Endodermal cell (in vitro differentiated cells): ENCODE data around the gene MS4A10. TPM values are rescaled to one million over a fixed set of nuclear protein-coding genes. Genes with fewer than 3 reads are reported as not detected.

ENCODE experiments used
- DNase-seq: peaks from one replicate; pipeline ENCODE4 v3.0.0-alpha.2; 2017
- H3K27ac ChIP-seq: 2 replicates; pipeline ENCODE4 v1.5.1; 2013; ENCODE audit warnings: mild to moderate bottlenecking, low read depth, low read length, moderate library complexity
- H3K27me3 ChIP-seq: 2 replicates; pipeline ENCODE4 v1.6.1; 2013; ENCODE audit warnings: mild to moderate bottlenecking, low read length, moderate library complexity; ENCODE audit not compliant: insufficient read depth, control insufficient read depth, poor library complexity, severe bottlenecking
- H3K36me3 ChIP-seq: 2 replicates; pipeline ENCODE4 v1.7.0; 2013; ENCODE audit warnings: mild to moderate bottlenecking, low read length, moderate library complexity; ENCODE audit not compliant: control insufficient read depth, insufficient read depth
- H3K4me1 ChIP-seq: one replicate; pipeline ENCODE4 v1.7.0; 2013; ENCODE audit warnings: low read length; ENCODE audit not compliant: control insufficient read depth, insufficient read depth
- H3K4me3 ChIP-seq: 2 replicates; pipeline ENCODE4 v1.5.1; 2013; ENCODE audit warnings: mild to moderate bottlenecking, low read length, moderate library complexity
- H3K9ac ChIP-seq: 2 replicates; pipeline ENCODE4 v1.6.1; 2013; ENCODE audit warnings: mild to moderate bottlenecking, low read length, moderate library complexity; ENCODE audit not compliant: poor library complexity, severe bottlenecking; ENCODE audit errors: extremely low read depth
- H3K9me3 ChIP-seq: 2 replicates; pipeline ENCODE4 v1.6.1; 2013; ENCODE audit warnings: mild to moderate bottlenecking, low read length, moderate library complexity; ENCODE audit not compliant: control insufficient read depth
- H3K27ac Mint-ChIP-seq: 2 replicates; pipeline ENCODE4 v1.8.0; 2020; ENCODE audit warnings: mixed read lengths
- H3K27me3 Mint-ChIP-seq: 2 replicates; pipeline ENCODE4 v1.8.0; 2021; ENCODE audit warnings: mild to moderate bottlenecking, mixed read lengths; ENCODE audit not compliant: insufficient read depth
- H3K36me3 Mint-ChIP-seq: 2 replicates; pipeline ENCODE4 v1.8.0; 2020; ENCODE audit warnings: low read depth, mixed read lengths
- H3K4me1 Mint-ChIP-seq: 2 replicates; pipeline ENCODE4 v1.8.0; 2020; ENCODE audit warnings: mixed read lengths
- H3K4me3 Mint-ChIP-seq: 2 replicates; pipeline ENCODE4 v1.8.0; 2020; ENCODE audit warnings: mild to moderate bottlenecking, moderate library complexity, mixed read lengths
- H3K9me3 Mint-ChIP-seq: 2 replicates; pipeline ENCODE4 v1.8.0; 2020; ENCODE audit warnings: mild to moderate bottlenecking, mixed read lengths
- CTCF ChIP-seq: fragments of 200-600 bp; sonication (generic); conservative IDR thresholded peaks from 2 replicates; pipeline ENCODE4 v1.5.0; 2021; ENCODE audit warnings: antibody characterized with exemption, mild to moderate bottlenecking
- WGBS, 2 experiments: methylation state at CpG; one replicate each; pipeline versions ENCODE4 v1.1.5 to v1.1.7; 2013; ENCODE audit warnings: missing lambda C conversion rate in 2 of 2, mixed read lengths in 1 of 2; ENCODE audit not compliant: insufficient coverage in 1 of 2, insufficient read length in 1 of 2; 5-methylcytosine and 5-hydroxymethylcytosine counted together
- total RNA-seq, 2 donors: library from RNA; stranded (reverse); fragmentation: NEBNext Ultra II Directional in 1 of 2; extraction: Animal tissue kit (Norgen Biotek cat#: 25700) in 1 of 2; gene quantifications; 2 replicates in 1 of 2; 3 replicates in 1 of 2; pipeline ENCODE4 v1.2.1, GENCODE V29; 2021

Gene MS4A10
- total RNA-seq, 2 donors from 2014 or later = not detected

GRCh38 chr11:60781981-60782316, 3.2 kb upstream of the MS4A10 start:
- Mint-ChIP-seq H3K27ac (no peak overlapping the region), H3K27me3 (peaks cover 2% of the 10 kb centered on the region), H3K4me3 (no peak overlapping the region), H3K4me1 (no peaks in the 10 kb centered on the region), H3K9me3 (no peaks in the 10 kb centered on the region), H3K36me3 (no peaks in the 10 kb centered on the region)
- H3K9me3 ChIP-seq = no peaks in the 10 kb centered on the region
- no peaks in the 10 kb centered on the region for H3K36me3 ChIP-seq
- no peak for DNase-seq
- WGBS, 2 experiments = 91 to 100% methylated on average over 2 to 4 of the region's 4 CpGs
- H3K27ac ChIP-seq = no peak overlapping the region
- H3K9ac ChIP-seq = no peak overlapping the region
- no peaks in the 10 kb centered on the region for H3K4me1 ChIP-seq
- no peak for TF ChIP-seq CTCF
- H3K4me3 ChIP-seq = no peak overlapping the region
- H3K27me3 ChIP-seq = no peaks in the 10 kb centered on the region

GRCh38 chr11:60782393-60783140, 2.6 kb upstream of the MS4A10 start:
- H3K9ac ChIP-seq = no peak overlapping the region
- Mint-ChIP-seq H3K27me3 (no peaks in the 10 kb centered on the region), H3K36me3 (no peaks in the 10 kb centered on the region), H3K4me1 (no peaks in the 10 kb centered on the region), H3K9me3 (no peaks in the 10 kb centered on the region), H3K4me3 (no peak overlapping the region), H3K27ac (no peak overlapping the region)
- H3K4me3 ChIP-seq = no peak overlapping the region
- H3K9me3 ChIP-seq = no peaks in the 10 kb centered on the region
- H3K36me3 ChIP-seq = no peaks in the 10 kb centered on the region
- WGBS, 2 experiments = 80 to 83% methylated on average over 8 to 12 of the region's 12 CpGs
- no peak for TF ChIP-seq CTCF
- H3K27me3 ChIP-seq = no peaks in the 10 kb centered on the region
- H3K27ac ChIP-seq = no peak overlapping the region
- no peak for DNase-seq
- no peaks in the 10 kb centered on the region for H3K4me1 ChIP-seq

- H3K9me3 Mint-ChIP-seq = no peaks in the 10 kb centered on the region
- 94 to 100% methylated on average over 4 to 7 of the region's 8 CpGs for WGBS, 2 experiments
- no peak overlapping the region for H3K27ac ChIP-seq
Observed at GRCh38 chr11:60783141-60783484, 2.0 kb upstream of the MS4A10 start.

More at GRCh38 chr11:60783141-60783484, 2.0 kb upstream of the MS4A10 start:
- Mint-ChIP-seq H3K4me3 (no peak overlapping the region), H3K27me3 (no peaks in the 10 kb centered on the region), H3K27ac (no peak overlapping the region), H3K4me1 (no peaks in the 10 kb centered on the region), H3K36me3 (no peaks in the 10 kb centered on the region)
- no peak overlapping the region for H3K9ac ChIP-seq
- H3K4me1 ChIP-seq = no peaks in the 10 kb centered on the region
- no peak for DNase-seq
- H3K36me3 ChIP-seq = no peaks in the 10 kb centered on the region
- no peak for TF ChIP-seq CTCF
- no peaks in the 10 kb centered on the region for H3K27me3 ChIP-seq
- H3K4me3 ChIP-seq = no peak overlapping the region
- H3K9me3 ChIP-seq = no peaks in the 10 kb centered on the region
